Fibroblast of lung (primary cell): ENCODE measurements around the gene ANXA3. TPM values are rescaled to one million over a fixed set of nuclear protein-coding genes. Genes with fewer than 3 reads are reported as not detected.
A peak's percentile ranks its signal among the peaks of the same experiment; 100 is the strongest.

Source experiments
- DNase-seq, 2 donors: peaks; one replicate each; pipeline versions ENCODE4 v3.0.0 to v3.0.0-alpha.2; 2010; ENCODE audit warnings: low read depth in 2 of 2
- H2AFZ ChIP-seq: 2 replicates; pipeline ENCODE4 v1.5.1; 2012; ENCODE audit warnings: low read length, control low read depth, inconsistent platforms
- H3K27ac ChIP-seq: 2 replicates; pipeline ENCODE4 v1.5.1; 2011; ENCODE audit warnings: low read length, control low read depth; ENCODE audit not compliant: insufficient read depth
- H3K27me3 ChIP-seq: 2 replicates; pipeline ENCODE4 v1.5.1; 2011; ENCODE audit warnings: mild to moderate bottlenecking, low read length; ENCODE audit not compliant: control insufficient read depth, insufficient read depth
- H3K36me3 ChIP-seq: 2 replicates; pipeline ENCODE4 v1.5.1; 2011; ENCODE audit warnings: low read length; ENCODE audit not compliant: control insufficient read depth, insufficient read depth
- H3K4me1 ChIP-seq: 2 replicates; pipeline ENCODE4 v1.5.1; 2011; ENCODE audit warnings: low read length; ENCODE audit not compliant: control insufficient read depth, insufficient read depth; ENCODE audit errors: extremely low read depth
- H3K4me2 ChIP-seq: 2 replicates; pipeline ENCODE4 v1.5.1; 2011; ENCODE audit warnings: low read length, control low read depth; ENCODE audit not compliant: insufficient read depth; ENCODE audit errors: extremely low read depth
- H3K4me3 ChIP-seq, 4 experiments: fragments of 200-600 bp in 1 of 4; sonication (generic) in 1 of 4; replicated peaks in 1 of 4; 2 replicates each; pipeline ENCODE4 v1.5.1; 2011 to 2016; ENCODE audit warnings: low read length in 4 of 4, low read depth in 3 of 4, mild to moderate bottlenecking in 3 of 4, control low read depth in 2 of 4, inconsistent platforms in 1 of 4, mixed read lengths in 1 of 4; ENCODE audit not compliant: insufficient read depth in 1 of 4; ENCODE audit errors: control extremely low read depth in 1 of 4
- H3K79me2 ChIP-seq: 2 replicates; pipeline ENCODE4 v1.5.1; 2012; ENCODE audit warnings: mild to moderate bottlenecking, low read length, inconsistent platforms; ENCODE audit not compliant: control insufficient read depth, insufficient read depth
- H3K9ac ChIP-seq: 2 replicates; pipeline ENCODE4 v1.5.1; 2011; ENCODE audit warnings: mild to moderate bottlenecking, low read length, control low read depth; ENCODE audit not compliant: insufficient read depth
- H3K9me3 ChIP-seq: 2 replicates; pipeline ENCODE4 v1.5.1; 2012; ENCODE audit warnings: low read depth, low read length; ENCODE audit not compliant: control insufficient read depth, insufficient read depth
- H4K20me1 ChIP-seq: 2 replicates; pipeline ENCODE4 v1.5.1; 2011; ENCODE audit warnings: low read length; ENCODE audit not compliant: control insufficient read depth, insufficient read depth; ENCODE audit errors: extremely low read depth
- EZH2 ChIP-seq: IDR thresholded peaks from 2 replicates; pipeline ENCODE4 v1.5.1; 2012; ENCODE audit warnings: low read length, control low read depth, mild to moderate bottlenecking; ENCODE audit errors: missing control alignments
- polyA plus RNA-seq, 2 donors: library from polyadenylated mRNA; depleted of rRNA in 1 of 2; stranded (reverse) in 1 of 2; unstranded in 1 of 2; fragments of >200 nt; gene quantifications; 2 replicates each; pipeline ENCODE4 v1.2.1, GENCODE V29; 2011 to 2012; ENCODE audit warnings: missing spikeins in 1 of 2
- total RNA-seq: library from RNA; depleted of rRNA; stranded (reverse); fragments of >200 nt; gene quantifications from 2 replicates; pipeline ENCODE4 v1.2.1, GENCODE V29; 2014
- TF ChIP-seq, protein P1 (sequence below), 2 donors: IDR thresholded peaks in 1 of 2; conservative IDR thresholded peaks in 1 of 2; 1 replicate in 1 of 2; 2 replicates in 1 of 2; pipeline ENCODE4 v1.5.1; 2011 to 2012; ENCODE audit warnings: low read length in 2 of 2, control low read depth in 1 of 2, inconsistent platforms in 1 of 2, low read depth in 1 of 2, mild to moderate bottlenecking in 1 of 2

ANXA3 gene
- total and polyA plus RNA-seq, 2 donors (not counting 1 experiment from before 2014, with no cell fraction given), result 9.7 to 9.9 TPM

DNA sequence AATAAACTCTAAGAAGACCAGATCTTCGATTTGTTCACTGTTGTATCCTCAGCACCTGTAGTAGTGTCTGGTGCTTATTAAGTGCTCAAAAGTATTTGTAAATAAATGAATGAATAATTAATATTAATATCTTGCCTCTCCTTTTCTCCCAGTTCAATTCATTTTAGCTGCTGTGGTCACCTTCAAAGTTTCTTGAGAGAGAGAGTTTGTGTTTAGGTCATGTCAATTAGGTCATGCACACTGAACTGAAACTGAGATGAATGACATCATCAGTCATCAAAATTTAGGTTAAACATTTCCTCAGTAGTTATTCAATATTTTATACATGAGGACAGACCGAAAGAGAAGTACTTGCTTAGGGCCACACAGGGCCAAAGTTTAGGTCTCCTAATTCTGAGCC, 73.5 kb downstream of the ANXA3 start:
- Histone ChIP-seq H3K36me3 (no peaks in the 10 kb centered on the region), H3K27me3 (no peaks in the 10 kb centered on the region), H3K4me1 (peaks cover 5% of the 10 kb centered on the region), H3K27ac (no peak overlapping the region), H3K9ac (no peak overlapping the region), H3K9me3 (no peaks in the 10 kb centered on the region), H3K4me2 (no peak overlapping the region), H4K20me1 (no peaks in the 10 kb centered on the region), H3K79me2 (no peaks in the 10 kb centered on the region), H2AFZ (no peak overlapping the region), H3K4me3 (no peak overlapping the region)
- no peak for DNase-seq
- no peak for TF ChIP-seq EZH2
- TF ChIP-seq, protein P1, sequence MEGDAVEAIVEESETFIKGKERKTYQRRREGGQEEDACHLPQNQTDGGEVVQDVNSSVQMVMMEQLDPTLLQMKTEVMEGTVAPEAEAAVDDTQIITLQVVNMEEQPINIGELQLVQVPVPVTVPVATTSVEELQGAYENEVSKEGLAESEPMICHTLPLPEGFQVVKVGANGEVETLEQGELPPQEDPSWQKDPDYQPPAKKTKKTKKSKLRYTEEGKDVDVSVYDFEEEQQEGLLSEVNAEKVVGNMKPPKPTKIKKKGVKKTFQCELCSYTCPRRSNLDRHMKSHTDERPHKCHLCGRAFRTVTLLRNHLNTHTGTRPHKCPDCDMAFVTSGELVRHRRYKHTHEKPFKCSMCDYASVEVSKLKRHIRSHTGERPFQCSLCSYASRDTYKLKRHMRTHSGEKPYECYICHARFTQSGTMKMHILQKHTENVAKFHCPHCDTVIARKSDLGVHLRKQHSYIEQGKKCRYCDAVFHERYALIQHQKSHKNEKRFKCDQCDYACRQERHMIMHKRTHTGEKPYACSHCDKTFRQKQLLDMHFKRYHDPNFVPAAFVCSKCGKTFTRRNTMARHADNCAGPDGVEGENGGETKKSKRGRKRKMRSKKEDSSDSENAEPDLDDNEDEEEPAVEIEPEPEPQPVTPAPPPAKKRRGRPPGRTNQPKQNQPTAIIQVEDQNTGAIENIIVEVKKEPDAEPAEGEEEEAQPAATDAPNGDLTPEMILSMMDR (conservative IDR thresholded peaks at IDR 0.05 in 1 of 2, IDR thresholded peaks at IDR 0.05 in 1 of 2; ENCODE audit: low read depth in 1 of 2, low read length in 2 of 2), result no peak

- no peaks in the 10 kb centered on the region for H3K79me2 ChIP-seq
- DNase-seq, result peak in 1 of 2 donors; percentile 34
- H3K9me3 ChIP-seq, result no peaks in the 10 kb centered on the region
- H3K36me3 ChIP-seq, result no peaks in the 10 kb centered on the region
- no peaks in the 10 kb centered on the region for H3K27me3 ChIP-seq
- peaks cover 2% of the 10 kb centered on the region for H3K4me1 ChIP-seq
- H4K20me1 ChIP-seq, result no peaks in the 10 kb centered on the region
- TF ChIP-seq EZH2, result no peak
- TF ChIP-seq, protein P1 (conservative IDR thresholded peaks at IDR 0.05 in 1 of 2, IDR thresholded peaks at IDR 0.05 in 1 of 2; ENCODE audit: low read depth in 1 of 2, low read length in 2 of 2), result no peak
- no peak overlapping the region for H3K27ac ChIP-seq
- peak overlapping the region; percentile 14 for H2AFZ ChIP-seq
- H3K4me3 ChIP-seq, result no peak overlapping the region
- no peak overlapping the region for H3K9ac ChIP-seq
- peak overlapping the region; percentile 21 for H3K4me2 ChIP-seq
Observed at GRCh38 chr4:78627046-78627965, 75.7 kb downstream of the ANXA3 start.

DNA sequence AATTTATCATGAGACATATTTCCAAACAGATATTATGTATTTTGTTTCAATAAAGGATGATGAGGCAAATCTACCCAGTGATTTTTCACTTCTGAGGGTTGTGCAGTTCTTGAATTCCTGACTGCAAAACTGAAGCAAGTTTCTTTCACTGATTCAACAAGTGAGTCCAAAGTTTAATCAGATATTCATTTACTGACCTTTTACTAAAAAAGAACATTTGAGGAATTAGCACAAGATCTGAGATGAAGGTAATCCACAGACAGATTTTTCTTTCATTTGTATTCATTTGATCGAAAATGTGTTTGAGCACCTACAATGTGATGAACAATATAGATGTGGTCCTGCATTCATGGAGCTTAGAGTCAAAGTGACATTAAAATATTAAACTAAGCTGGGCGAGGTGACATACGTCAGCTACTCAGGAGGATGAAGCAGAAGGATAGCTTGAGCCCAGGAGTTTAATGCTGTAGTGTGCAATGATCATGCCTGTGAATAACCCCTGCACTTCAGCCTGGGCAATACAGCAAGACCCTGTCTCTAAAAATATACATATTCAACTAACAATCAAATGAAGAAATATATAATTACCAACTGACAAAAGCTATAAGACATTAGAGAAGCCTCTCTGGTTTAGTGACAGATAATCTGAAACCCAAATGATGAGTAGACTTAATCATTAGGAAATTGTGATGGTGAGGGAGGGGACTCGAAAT, 76.6 kb downstream of the ANXA3 start:
- no peaks in the 10 kb centered on the region for H4K20me1 ChIP-seq
- no peaks in the 10 kb centered on the region for H3K27me3 ChIP-seq
- H3K27ac ChIP-seq, result no peak overlapping the region
- DNase-seq, result no peak
- no peak overlapping the region for H3K9ac ChIP-seq
- no peaks in the 10 kb centered on the region for H3K4me1 ChIP-seq
- H3K36me3 ChIP-seq, result no peaks in the 10 kb centered on the region
- H3K9me3 ChIP-seq, result no peaks in the 10 kb centered on the region
- H3K79me2 ChIP-seq, result no peaks in the 10 kb centered on the region
- TF ChIP-seq EZH2, result no peak
- TF ChIP-seq, protein P1 (conservative IDR thresholded peaks at IDR 0.05 in 1 of 2, IDR thresholded peaks at IDR 0.05 in 1 of 2; ENCODE audit: low read depth in 1 of 2, low read length in 2 of 2), result no peak
- no peak overlapping the region for H3K4me3 ChIP-seq
- no peak overlapping the region for H3K4me2 ChIP-seq
- H2AFZ ChIP-seq, result no peak overlapping the region
